Glomerular visceral epithelial cell (primary cell): ENCODE measurements around the gene DNAJC1.
A peak's percentile ranks its signal among the peaks of the same experiment; 100 is the strongest.

Source experiments
- DNase-seq: peaks from one replicate; pipeline ENCODE4 v3.0.0-alpha.2; 2016; ENCODE audit errors: extremely low spot score

Gene DNAJC1

GRCh38 chr10:21962358-21962757 is 41.2 kb downstream of the DNAJC1 start:
- DNase-seq = no peak

DNA sequence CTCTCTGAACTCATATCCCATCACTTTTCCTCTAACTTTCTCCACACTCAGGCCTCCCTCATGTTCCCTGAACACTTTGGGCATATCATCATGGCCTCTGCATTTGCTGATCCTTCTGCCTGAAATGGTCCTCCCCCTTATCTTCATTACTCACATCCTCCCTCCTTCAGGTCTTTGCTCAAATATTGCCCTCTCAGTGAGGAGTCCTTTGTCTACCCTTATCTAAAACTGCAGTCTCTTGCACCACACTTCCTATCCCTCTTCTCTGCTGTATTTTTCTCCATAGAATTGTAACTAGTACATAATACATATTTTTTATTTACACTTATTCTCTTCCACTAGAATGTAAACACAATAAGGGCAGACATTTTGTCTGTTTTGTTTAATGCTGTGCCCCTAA is 41.7 kb downstream of the DNAJC1 start:
- DNase-seq = no peak

DNA sequence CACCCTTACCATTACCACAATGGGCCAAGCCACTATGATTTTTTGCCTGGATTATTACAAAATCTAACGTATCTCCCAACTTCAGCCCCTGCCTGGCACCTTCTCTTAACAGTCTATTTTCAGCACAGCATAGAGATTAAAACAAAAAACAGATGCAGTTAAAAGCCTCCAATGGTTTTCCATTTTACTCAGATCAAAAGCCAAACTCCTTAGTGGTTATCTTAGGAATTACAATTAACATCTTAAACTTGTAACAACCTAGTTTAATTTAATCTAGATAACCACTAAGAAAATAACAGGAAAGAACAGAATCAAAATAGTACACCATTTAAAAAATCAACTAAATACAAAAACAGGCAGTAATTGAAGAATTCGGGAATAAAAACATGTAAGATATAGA is 43.5 kb downstream of the DNAJC1 start:
- DNase-seq = no peak

- DNase-seq = no peak
Observed at GRCh38 chr10:21954690-21955089, 48.8 kb downstream of the DNAJC1 start.

DNA sequence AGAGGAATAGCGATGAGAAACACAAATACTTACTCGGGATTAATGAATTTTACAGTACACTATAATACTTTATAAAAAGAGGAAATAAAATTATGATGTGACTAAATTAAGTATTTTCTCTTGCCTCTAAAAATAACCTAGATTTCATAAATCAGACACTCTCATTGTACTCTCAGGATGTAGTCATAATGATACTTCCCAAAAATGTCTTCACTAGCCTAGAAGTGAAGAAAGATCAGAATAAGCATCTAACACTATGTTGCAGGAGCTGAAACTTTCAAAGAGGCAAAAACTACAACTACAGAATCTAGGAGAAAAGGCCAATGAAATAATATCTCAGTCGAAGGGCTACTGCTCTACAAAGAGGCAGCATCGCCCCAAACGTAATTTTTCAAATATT is 49.4 kb downstream of the DNAJC1 start:
- no peak for DNase-seq

- peak; percentile 64 for DNase-seq
Observed at GRCh38 chr10:21953585-21954057, 49.9 kb downstream of the DNAJC1 start.

- DNase-seq = no peak
Observed at GRCh38 chr10:21950566-21950965, 53.0 kb downstream of the DNAJC1 start.

DNA sequence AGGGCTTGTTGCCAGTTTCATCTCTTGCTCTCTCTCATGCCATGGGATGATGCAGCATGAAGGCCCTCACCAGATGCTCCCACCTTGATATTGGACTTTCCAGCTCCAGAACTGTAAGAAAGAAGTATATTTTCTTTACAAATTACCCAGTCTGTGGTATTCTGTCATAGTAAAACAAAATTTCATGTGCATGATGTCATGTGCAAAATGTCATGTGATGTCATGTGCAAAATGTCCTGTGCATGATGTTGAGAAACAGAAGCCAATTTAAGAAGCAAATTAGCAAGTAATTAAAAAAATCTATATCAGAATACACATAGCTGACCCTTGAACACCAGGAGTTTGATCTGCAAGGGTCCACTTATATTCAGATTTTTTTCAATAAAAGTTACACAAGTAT is 56.6 kb downstream of the DNAJC1 start:
- no peak for DNase-seq

DNA sequence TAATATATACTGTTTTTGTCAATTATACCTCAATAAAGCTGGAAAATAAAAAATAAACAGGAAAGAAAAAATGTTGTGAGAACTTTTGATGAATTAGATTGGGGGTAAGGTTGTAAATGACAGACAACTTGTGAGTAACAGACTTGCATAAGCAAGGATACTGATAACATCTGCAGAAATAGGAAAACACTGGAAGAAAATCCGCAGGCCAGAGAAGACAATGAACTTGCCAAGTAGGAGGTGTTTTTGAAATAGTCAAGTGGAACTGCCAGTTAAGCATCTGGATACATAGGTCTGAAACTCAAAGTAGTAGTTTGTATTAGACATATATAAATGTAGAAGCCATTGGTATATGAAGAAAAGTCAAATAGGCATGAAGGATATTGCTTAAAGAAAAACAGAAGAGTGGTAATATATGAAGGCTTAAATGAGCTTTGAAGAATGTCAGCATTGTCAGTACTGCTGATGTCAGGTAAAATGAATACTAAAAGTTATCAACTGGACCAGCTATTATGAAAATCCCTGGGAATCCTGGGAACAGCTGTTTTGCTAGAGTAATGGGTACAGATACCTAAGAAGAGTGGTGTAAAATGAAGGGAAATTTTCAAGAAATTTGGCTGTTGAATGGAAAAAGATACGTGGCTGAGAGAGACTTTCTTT is 58.7 kb downstream of the DNAJC1 start:
- DNase-seq = no peak

- DNase-seq = peak; percentile 26
Observed at GRCh38 chr10:21943633-21944265, 59.8 kb downstream of the DNAJC1 start.

DNA sequence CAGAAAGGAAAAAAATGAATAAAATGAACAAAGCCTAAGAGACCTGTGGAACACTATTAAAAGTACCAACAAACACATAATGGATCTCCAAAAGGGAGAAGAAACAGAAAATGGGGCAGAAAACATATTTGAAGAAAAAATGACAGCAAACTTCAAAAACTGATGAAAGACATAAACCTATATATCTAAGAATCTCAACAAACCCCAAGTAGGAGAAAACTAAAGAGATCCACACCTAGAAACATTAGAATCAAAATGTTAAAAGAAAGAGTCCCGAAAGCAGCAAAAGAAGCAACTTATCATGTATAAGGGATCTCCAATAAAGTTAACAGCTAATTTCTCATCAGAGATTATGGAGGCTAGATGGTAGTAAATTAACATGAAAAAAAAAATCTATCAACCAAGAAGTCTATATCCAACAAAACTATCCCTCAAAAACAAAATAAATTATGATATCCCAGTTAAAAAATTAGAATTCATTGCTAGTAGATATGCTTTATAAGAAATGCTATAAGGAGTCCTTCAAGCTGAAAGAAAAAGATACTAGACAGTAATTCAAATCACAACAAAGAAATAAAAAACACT is 68.0 kb downstream of the DNAJC1 start:
- no peak for DNase-seq

DNA sequence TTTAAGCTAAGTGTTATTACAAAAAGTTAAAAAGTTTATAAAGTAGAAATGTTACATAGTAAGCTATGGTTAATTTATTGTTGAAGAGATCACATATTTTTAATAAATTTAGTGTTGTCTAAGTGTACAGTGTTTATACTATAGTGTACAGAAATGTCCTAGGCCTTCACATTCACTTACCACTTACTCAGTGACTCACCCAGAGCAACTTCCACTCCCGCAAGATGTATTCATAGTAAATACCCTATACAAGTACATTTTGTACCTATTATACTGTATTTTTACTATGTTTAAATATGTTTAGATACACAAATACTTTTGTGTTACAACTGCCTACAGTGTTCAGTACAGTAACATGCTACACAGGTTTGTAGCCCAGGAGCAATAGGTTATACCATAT is 69.2 kb downstream of the DNAJC1 start:
- DNase-seq = no peak

DNA sequence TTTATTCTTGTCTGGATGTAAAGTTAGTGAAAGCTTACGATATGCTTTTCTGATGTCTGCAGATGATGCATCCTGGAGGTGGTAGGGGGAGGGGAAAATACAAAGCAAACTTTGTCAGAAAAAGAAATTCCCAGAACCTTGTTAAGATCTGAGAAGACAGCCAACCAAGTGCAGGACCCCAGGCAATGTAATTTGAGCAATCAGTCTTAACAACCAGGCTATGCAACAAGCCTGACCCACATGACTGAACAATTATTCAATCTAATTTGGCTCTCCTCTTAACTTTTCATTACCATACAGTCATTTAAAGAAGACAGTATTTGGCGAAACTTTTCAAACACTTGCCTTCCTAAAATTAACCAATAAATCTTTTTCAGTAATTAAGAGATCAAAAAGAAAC is 74.5 kb downstream of the DNAJC1 start:
- DNase-seq = no peak

- peak; percentile 38 for DNase-seq
Observed at GRCh38 chr10:21927631-21928353, 75.7 kb downstream of the DNAJC1 start.

DNA sequence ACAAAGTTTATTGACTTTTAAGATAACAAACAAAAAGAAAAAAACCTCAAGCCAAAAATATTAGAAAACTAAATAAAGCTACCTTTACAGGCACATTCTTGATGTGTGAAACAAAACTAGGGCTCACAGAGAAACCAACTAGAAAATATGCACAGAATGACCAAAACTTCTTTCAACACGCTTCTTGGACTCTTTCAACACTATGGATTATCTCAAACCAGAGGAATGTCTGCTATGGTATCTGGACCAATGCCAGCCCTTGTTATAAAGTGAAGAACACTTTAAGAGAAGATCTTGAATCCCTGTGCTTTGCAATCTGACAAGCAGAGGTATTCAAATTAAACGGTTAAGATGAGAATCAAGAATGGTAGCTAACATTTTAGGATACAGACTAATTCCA is 76.6 kb downstream of the DNAJC1 start:
- DNase-seq = peak; percentile 92

DNA sequence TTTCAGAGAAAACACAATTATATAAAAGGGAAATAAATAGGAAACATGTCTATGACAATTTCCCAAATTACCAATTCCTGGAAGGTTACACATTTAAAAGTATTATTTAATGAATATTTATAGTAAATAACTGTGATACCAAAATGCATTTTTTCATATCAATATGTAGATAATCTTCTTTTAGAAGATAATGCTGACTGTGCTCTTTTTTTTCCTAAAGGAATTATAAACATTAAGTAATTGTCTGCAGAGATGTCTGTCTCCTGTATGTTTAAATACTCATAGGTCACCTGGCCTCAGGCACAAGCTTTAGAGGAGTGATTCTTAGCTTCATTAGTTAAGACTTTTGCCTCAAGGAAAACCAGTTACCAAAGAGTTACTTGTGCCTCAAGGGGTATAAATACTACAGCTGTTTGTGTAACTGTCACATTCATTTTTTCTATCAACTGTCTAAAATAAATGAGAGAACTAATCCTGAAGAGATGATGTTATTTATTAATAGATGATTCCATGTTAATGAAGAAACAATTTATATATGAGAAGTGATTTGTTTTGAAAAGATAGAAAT is 77.1 kb downstream of the DNAJC1 start:
- no peak for DNase-seq

DNA sequence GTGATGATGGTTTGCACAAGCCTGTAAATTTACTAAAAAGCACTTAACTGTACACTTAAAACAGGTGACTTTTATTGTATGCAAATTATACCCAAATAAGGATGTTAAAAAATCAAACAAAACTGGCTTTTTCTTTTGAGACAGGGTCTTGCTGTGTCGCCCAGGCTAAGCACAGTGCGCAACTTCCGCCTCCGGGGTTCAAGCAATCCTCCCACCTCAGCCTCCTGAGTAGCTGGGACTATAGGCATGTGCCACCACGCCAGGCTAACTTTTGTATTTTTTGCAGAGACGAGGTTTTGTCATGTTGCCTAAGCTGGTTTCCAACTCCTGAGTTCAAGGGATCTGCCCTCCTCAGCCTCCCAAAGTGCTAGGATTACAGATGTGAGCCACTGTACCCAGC is 77.7 kb downstream of the DNAJC1 start:
- DNase-seq = no peak

- no peak for DNase-seq
Observed at GRCh38 chr10:21924511-21924910, 79.0 kb downstream of the DNAJC1 start.

GRCh38 chr10:21920633-21921032 is 82.9 kb downstream of the DNAJC1 start:
- DNase-seq = no peak

- no peak for DNase-seq
Observed at GRCh38 chr10:21919906-21920305, 83.6 kb downstream of the DNAJC1 start.

GRCh38 chr10:21919117-21919516 is 84.4 kb downstream of the DNAJC1 start:
- no peak for DNase-seq

DNA sequence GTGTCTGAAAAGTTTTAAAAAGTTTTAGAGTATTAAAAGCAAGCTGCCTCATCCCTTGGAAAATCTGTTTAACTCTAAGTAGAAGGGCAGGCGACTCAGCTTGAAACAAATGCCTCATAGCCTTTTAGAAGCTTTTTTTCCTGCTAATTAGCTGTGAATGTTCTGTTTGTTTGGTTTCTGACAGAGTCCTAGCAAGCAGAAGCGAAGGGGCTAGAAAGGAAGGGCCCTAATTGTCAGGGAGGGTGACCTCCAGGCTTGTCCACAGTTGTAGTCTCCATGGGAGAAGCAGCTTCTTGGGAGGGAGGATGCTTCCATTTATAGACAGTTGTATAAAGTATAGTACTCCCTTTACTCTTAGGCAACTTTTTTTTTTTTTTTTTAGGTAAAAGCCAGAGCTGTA is 90.9 kb downstream of the DNAJC1 start:
- DNase-seq = no peak
